HL-60 (cell line): ENCODE results near the gene KRTAP10-2.
"Not testable (repeated sequence)": the region's sequence is repeated elsewhere in the genome, so short reads cannot be mapped to it uniquely, and the experiment has no call there.

Experiments
- DNase-seq, 2 experiments: peaks; one replicate each; pipeline ENCODE4 v3.0.0-alpha.2; 2010 to 2020; ENCODE audit warnings: low read depth in 1 of 2, low spot score in 1 of 2
- H3K27ac ChIP-seq: fragments of 250-450 bp; sonication (Bioruptor Pico); replicated peaks from 2 replicates; pipeline ENCODE4 v1.5.1; 2020; ENCODE audit warnings: mild to moderate bottlenecking, moderate library complexity
- H3K27me3 ChIP-seq: fragments of 250-450 bp; sonication (Bioruptor Pico); 2 replicates; pipeline ENCODE4 v1.5.1; 2021; ENCODE audit warnings: mild to moderate bottlenecking, moderate library complexity; ENCODE audit not compliant: insufficient read depth, poor library complexity, severe bottlenecking
- H3K4me3 ChIP-seq: replicated peaks from 2 replicates; pipeline ENCODE4 v1.5.1; 2011; ENCODE audit warnings: mild to moderate bottlenecking, control low read depth, low read length; ENCODE audit not compliant: insufficient read depth
- GABPA ChIP-seq: IDR thresholded peaks from 2 replicates; pipeline ENCODE4 v1.6.1; 2012; ENCODE audit warnings: low read depth
- POLR2AphosphoS5 ChIP-seq: IDR thresholded peaks from 2 replicates; pipeline ENCODE4 v1.6.1; 2012; ENCODE audit warnings: low read depth
- SPI1 ChIP-seq: IDR thresholded peaks from 2 replicates; pipeline ENCODE4 v1.6.1; 2012; ENCODE audit warnings: low read depth, mild to moderate bottlenecking, borderline replicate concordance
- long read RNA-seq: library from polyadenylated mRNA; unstranded; transcript quantifications from one replicate; pipeline ENCODE4 v2.0.0, GENCODE V29; 2020
- TF ChIP-seq, protein P1 (sequence below): IDR thresholded peaks from 2 replicates; pipeline ENCODE4 v1.6.1; 2012; ENCODE audit warnings: low read depth; ENCODE audit not compliant: insufficient replicate concordance
- TF ChIP-seq, protein P2 (sequence below): IDR thresholded peaks from one replicate; pipeline ENCODE4 v1.5.1; 2011; ENCODE audit warnings: low read length, control low read depth, inconsistent platforms; ENCODE audit not compliant: insufficient read depth

KRTAP10-2 gene, protein sequence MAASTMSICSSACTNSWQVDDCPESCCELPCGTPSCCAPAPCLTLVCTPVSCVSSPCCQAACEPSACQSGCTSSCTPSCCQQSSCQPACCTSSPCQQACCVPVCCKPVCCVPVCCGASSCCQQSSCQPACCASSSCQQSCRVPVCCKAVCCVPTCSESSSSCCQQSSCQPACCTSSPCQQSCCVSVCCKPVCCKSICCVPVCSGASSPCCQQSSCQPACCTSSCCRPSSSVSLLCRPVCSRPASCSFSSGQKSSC
- long read RNA-seq: 0 reads

DNA sequence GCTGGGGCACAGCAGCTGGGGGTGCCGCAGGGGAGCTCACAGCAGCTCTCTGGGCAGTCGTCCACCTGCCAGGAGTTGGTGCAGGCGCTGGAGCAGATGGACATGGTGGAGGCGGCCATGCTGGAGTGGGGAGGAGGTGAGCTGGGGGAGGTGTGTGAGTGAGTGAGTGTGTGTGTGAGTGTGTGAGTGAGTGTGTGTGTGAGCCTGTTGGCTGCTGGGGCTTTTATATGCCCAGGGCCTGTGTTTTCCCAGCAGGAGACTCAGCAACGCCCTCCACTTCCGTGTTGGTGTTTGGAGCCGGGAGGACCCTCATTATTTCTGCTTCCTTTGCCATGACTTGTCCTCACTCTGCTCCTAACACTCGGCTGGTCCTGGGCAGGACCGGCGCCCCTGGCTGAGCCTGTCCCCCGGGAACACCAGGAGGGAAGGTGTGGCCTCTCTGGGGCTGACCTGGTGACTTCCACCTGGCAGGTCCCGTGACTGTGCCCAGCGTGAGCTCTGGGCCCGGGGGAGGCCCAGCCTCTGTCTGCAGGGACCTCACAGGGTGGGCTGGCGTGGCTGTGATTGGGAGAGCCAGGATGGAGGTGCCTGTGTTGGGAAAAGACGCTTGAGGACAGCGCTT is at the start of gene KRTAP10-2:
KRTAP10-2 (minus strand) TSS at position 166 of the 622 bp plus-strand sequence; CDS start at position 119, 47 bp downstream.
- H3K4me3 ChIP-seq: no peak within 1 kb of the TSS
- TF ChIP-seq, protein P1, sequence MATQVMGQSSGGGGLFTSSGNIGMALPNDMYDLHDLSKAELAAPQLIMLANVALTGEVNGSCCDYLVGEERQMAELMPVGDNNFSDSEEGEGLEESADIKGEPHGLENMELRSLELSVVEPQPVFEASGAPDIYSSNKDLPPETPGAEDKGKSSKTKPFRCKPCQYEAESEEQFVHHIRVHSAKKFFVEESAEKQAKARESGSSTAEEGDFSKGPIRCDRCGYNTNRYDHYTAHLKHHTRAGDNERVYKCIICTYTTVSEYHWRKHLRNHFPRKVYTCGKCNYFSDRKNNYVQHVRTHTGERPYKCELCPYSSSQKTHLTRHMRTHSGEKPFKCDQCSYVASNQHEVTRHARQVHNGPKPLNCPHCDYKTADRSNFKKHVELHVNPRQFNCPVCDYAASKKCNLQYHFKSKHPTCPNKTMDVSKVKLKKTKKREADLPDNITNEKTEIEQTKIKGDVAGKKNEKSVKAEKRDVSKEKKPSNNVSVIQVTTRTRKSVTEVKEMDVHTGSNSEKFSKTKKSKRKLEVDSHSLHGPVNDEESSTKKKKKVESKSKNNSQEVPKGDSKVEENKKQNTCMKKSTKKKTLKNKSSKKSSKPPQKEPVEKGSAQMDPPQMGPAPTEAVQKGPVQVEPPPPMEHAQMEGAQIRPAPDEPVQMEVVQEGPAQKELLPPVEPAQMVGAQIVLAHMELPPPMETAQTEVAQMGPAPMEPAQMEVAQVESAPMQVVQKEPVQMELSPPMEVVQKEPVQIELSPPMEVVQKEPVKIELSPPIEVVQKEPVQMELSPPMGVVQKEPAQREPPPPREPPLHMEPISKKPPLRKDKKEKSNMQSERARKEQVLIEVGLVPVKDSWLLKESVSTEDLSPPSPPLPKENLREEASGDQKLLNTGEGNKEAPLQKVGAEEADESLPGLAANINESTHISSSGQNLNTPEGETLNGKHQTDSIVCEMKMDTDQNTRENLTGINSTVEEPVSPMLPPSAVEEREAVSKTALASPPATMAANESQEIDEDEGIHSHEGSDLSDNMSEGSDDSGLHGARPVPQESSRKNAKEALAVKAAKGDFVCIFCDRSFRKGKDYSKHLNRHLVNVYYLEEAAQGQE: no peak
- TF ChIP-seq SPI1 (no peak), GABPA (no peak), POLR2AphosphoS5 (no peak)
- TF ChIP-seq, protein P2, sequence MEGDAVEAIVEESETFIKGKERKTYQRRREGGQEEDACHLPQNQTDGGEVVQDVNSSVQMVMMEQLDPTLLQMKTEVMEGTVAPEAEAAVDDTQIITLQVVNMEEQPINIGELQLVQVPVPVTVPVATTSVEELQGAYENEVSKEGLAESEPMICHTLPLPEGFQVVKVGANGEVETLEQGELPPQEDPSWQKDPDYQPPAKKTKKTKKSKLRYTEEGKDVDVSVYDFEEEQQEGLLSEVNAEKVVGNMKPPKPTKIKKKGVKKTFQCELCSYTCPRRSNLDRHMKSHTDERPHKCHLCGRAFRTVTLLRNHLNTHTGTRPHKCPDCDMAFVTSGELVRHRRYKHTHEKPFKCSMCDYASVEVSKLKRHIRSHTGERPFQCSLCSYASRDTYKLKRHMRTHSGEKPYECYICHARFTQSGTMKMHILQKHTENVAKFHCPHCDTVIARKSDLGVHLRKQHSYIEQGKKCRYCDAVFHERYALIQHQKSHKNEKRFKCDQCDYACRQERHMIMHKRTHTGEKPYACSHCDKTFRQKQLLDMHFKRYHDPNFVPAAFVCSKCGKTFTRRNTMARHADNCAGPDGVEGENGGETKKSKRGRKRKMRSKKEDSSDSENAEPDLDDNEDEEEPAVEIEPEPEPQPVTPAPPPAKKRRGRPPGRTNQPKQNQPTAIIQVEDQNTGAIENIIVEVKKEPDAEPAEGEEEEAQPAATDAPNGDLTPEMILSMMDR: no peak
- H3K27ac ChIP-seq: no peak within 1 kb of the TSS
- peaks cover 14% of the 10 kb centered on the region for H3K27me3 ChIP-seq
- DNase-seq: no peak

DNA sequence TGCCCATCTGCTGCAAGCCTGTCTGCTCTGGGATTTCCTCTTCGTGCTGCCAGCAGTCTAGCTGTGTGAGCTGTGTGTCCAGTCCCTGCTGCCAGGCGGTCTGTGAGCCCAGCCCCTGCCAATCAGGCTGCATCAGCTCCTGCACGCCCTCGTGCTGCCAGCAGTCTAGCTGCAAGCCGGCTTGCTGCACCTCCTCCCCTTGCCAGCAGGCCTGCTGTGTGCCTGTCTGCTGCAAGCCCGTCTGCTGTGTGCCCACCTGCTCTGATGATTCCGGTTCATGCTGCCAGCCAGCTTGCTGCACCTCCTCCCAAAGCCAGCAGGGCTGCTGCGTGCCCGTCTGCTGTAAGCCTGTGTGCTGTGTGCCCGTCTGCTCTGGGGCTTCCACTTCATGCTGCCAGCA is 49.8 kb upstream of the KRTAP10-2 start:
- H3K4me3 ChIP-seq, H3K27ac ChIP-seq, H3K27me3 ChIP-seq, DNase-seq: not testable (repeated sequence)

DNA sequence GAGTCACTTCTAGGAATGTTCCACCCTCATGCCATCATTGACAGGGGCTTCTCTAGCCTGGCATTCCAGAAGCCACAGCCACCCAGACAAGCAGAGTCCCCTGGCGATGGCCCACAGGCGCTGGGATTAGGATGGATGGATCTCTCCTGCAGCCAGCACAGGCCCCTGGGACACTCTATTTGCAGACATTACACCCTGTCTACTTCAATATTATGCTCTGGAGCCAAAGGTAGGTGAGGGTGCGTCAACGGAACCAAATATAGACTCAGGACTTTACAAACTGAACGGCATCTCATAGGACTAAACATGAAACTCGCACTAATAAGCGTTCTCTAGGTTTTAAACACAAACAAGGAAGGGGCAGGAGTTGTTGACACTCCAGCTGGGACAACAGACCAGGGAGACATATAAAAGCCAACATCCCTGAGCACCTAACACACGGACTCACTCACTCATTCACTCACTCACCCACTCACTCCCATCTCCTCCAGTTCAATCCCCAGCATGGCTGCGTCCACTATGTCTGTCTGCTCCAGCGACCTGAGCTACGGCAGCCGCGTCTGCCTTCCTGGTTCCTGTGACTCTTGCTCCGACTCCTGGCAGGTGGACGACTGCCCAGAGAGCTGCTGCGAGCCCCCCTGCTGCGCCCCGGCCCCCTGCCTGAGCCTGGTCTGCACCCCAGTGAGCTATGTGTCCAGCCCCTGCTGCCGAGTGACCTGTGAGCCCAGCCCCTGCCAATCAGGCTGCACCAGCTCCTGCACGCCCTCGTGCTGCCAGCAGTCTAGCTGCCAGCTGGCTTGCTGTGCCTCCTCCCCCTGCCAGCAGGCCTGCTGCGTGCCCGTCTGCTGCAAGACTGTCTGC is 49.0 kb upstream of the KRTAP10-2 start, which contains the start of gene KRTAP10-7:
KRTAP10-7 (plus strand) TSS at position 480 of the 861 bp plus-strand sequence; CDS start at position 505, 25 bp downstream.
- not testable (repeated sequence) for H3K27ac ChIP-seq, H3K27me3 ChIP-seq, H3K4me3 ChIP-seq, DNase-seq

DNA sequence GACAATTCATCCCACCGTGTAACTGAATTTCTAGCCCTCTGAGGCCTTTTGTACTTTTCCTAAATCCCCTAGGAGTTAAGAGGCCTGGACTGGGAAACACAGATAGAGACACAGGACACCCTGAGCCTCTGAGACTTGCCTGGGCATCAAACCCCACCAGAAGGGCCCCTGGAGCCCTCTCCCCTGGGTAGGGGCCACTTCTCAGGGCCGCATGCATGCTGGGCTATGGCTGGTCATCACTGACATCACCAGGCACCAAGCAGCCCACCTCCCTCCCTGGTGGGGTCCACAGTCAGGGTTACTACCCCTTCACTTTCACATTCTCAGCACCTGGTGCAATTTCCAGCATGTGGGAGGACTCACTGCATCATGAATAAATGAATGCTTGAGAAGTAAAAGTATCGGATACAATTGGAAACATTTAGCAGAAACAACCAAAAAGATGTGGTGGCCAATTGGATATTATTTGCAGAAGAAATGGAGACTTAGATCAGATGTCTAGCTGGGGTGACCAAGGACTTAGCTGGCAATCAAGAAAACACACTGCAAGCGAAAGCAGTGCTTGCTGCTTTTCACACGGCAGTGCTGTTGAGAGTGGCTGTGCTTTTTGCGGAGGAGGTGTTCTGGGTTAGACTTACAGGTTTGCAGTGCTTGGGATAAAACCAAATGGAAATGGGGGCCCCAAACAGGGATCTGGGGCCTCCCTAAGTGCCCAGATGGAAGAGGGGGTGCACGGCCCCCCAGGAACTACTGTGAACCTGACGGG is 48.1 kb upstream of the KRTAP10-2 start:
- DNase-seq: no peak
- Histone ChIP-seq H3K4me3 (no peak overlapping the region), H3K27ac (no peak overlapping the region), H3K27me3 (peaks cover 2% of the 10 kb centered on the region)
- TF ChIP-seq, protein P1: no peak
- TF ChIP-seq GABPA (no peak), POLR2AphosphoS5 (no peak), SPI1 (no peak)
- TF ChIP-seq, protein P2: no peak
